NCI-H2227 (cell line): ENCODE results near the gene CUL9.

ENCODE experiments used
- DNase-seq: peaks from one replicate; lab custom pipeline; 2025; ENCODE audit not compliant: unreplicated experiment; lab: John Stamatoyannopoulos, UW

Gene CUL9

DNA sequence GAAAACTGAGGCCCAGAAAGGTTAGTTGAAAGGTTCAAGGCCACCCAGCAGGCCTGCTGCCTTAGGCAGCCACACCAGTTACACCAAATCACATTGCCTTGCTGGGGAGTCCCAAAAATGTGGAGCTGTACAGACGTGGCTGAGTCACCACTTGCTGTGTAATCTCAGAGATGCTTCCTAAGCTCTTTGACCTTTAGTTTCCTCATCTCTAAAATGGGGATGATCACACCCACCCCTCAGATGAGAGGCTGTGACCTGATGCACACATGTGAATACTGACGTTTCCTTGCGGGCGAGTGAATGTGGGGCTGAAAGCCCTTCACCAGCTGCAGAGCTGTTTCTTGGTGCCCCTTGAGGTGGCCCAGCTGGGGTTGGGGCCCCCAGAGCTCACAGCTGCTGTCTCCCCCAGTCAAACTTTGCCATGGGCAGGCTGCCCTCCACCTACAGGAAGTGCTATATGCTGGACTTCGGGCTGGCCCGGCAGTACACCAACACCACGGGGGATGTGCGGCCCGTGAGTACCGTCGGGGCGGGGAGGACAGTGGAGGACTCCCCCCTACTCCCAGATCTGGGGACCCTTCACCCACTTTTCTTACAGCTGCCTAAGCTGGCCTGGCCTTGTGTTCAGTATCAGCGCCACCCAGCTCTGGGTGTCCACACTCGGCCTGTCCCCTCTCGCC lies 72.3 kb downstream of the CUL9 start:
- DNase-seq: no peak

DNA sequence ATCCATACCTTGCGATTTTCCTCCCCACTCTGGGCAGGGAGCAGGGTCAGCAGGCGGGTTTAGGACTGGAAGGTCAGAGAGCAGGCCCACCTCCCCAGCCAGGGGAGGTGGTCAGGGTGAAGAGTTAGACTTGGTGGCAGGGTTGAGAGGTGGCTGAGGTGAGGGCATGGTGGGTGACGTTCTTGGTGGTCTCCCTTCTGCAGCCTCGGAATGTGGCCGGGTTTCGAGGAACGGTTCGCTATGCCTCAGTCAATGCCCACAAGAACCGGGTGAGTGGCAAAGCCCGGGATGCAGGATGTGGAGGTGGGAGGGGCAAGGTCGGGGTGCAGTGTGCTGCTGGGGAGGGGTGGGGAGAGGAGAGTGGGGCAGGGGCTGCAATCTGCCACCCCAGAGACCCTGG lies 72.8 kb downstream of the CUL9 start:
- no peak for DNase-seq

DNA sequence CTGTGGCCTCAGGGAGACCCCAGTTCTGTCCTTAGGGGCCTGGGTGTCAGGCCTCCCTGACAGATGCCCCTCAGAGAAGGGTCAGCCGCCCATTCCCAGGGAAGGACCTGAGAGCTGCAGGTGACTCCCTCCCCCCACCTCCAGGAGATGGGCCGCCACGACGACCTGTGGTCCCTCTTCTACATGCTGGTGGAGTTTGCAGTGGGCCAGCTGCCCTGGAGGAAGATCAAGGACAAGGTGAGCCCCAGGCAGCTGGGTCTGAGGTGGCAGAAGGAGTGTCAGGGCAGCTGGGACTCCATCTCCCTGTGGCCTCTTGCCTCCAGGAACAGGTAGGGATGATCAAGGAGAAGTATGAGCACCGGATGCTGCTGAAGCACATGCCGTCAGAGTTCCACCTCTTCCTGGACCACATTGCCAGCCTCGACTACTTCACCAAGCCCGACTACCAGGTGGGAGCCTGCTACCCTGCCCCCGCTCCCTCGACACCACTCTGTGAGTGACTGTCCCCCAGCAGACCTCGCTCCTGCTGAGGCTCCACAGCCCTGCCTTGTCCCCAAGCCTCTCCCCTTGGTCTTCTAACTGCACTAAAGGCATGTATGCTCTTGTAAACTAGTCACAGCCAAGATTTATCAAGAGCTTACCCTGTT lies 73.5 kb downstream of the CUL9 start:
- no peak for DNase-seq

GRCh38 chr6:43256670-43257366 lies 74.8 kb downstream of the CUL9 start:
- DNase-seq: no peak

DNA sequence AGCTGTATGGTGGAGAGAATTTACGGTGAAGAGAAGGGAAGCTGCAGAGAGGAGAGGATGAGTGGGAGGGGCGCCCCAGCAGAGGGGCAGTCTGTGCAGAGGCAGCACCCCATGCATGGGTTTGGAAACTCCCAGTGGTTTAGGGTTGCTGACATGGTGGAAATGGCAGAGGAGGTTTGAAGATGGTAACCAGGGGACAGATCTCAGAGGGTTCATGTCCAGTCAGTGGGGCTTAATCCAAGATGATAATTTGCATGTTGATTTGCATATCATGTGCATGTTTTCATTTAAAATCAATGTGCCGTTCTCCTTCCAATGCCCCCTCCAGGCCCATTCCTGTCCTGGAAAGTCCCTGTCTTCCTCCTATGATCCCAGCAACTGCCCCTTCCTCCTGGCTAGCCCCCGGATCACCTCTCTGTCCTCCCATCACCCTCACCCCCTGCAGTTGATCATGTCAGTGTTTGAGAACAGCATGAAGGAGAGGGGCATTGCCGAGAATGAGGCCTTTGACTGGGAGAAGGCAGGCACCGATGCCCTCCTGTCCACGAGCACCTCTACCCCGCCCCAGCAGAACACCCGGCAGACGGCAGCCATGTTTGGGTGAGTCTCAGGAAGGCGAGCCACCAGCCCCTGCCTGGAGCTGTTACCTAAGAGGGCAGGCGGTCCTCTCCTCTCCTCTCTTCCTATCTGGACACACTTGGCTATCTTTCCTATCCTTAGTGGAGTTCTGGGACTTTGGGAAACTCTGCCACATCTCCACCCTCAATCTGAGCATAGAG lies 75.6 kb downstream of the CUL9 start:
- DNase-seq: no peak

GRCh38 chr6:43258180-43258579 lies 76.2 kb downstream of the CUL9 start:
- no peak for DNase-seq

DNA sequence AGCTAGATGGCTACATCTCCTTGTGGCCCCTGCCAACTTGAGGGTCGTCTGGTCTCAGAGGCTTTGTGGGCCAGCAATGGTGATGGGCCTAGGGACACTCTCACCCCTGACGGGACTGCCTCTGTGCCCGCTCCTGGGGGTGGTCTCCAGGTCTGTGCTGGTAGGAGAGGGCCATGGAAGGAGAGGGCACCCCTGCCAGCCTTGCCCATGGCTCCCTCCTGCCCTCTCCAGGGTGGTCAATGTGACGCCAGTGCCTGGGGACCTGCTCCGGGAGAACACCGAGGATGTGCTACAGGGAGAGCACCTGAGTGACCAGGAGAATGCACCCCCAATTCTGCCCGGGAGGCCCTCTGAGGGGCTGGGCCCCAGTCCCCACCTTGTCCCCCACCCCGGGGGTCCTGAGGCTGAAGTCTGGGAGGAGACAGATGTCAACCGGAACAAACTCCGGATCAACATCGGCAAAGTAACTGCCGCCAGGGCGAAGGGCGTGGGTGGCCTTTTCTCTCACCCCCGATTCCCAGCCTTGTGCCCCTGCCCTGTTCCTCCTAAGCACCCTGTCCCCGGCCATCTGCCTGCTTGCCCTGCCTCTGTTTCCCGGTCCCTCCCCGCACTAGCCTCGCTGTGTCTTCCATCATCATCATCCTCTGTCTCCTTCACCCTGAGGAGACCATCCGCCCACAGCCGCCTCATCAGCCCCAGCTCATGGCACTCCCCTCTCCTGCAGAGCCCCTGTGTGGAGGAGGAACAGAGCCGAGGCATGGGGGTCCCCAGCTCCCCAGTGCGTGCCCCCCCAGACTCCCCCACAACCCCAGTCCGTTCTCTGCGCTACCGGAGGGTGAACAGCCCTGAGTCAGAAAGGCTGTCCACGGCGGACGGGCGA lies 77.1 kb downstream of the CUL9 start:
- DNase-seq: no peak

DNA sequence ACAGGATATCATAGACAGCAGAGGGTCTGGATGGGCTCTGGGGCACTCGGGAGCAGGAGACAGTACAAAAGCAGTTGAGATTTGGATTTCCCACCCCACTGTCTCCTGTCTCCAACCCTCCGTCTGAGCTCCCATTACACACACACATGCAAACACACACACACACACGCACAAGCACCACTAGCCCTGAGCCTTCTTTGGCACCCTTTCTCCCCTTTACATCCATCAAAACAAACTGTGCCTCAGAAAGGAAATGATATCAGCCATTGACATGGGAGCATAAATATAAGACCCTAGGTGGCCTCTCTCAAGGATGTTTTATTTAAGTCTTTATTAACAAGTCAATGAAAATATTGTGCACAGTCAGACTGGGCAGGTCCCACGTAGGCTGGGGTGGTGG lies 78.8 kb downstream of the CUL9 start:
- DNase-seq: no peak

DNA sequence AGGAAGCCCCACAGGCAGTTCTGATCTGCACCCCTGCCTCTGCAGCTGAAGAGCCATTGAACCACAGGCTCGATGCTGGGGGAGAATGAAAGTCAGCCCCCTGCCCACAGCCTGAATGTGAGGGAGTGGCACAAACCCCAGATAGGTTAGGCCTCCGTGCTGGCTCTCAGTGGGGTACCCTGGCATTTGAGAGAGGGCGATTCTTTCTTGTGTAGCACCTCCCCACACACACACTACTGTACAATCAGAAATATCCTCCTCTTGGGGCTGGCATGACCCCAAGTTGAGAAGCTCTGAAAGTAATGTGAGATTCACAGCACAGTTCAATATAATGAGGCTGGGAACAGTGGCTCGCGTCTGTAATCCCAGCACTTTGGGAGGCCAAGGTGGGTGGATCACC lies 79.2 kb downstream of the CUL9 start:
- DNase-seq: no peak

- DNase-seq: no peak
These were observed 80.2 kb downstream of the CUL9 start for GRCh38 chr6:43262000-43262779.

DNA sequence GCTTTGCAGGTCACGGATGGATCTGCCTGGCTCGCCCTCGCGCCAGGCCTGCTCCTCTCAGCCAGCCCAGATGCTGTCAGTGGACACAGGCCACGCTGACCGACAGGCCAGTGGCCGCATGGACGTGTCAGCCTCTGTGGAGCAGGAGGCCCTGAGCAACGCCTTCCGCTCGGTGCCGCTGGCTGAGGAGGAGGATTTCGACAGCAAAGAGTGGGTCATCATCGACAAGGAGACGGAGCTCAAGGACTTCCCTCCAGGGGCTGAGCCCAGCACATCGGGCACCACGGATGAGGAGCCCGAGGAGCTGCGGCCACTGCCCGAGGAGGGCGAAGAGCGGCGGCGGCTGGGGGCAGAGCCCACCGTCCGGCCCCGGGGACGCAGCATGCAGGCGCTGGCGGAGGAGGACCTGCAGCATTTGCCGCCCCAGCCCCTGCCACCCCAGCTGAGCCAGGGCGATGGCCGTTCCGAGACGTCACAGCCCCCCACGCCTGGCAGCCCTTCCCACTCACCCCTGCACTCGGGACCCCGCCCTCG lies 80.9 kb downstream of the CUL9 start:
- DNase-seq: no peak

GRCh38 chr6:43263314-43264178 lies 81.5 kb downstream of the CUL9 start:
- peak; percentile 29 for DNase-seq

GRCh38 chr6:43264599-43265145 lies 82.7 kb downstream of the CUL9 start:
- no peak for DNase-seq

GRCh38 chr6:43265564-43265963 lies 83.6 kb downstream of the CUL9 start:
- DNase-seq: no peak

GRCh38 chr6:43267619-43268354 lies 85.8 kb downstream of the CUL9 start:
- DNase-seq: no peak

GRCh38 chr6:43268355-43268700 lies 86.3 kb downstream of the CUL9 start:
- DNase-seq: no peak

- no peak for DNase-seq
These were observed 86.8 kb downstream of the CUL9 start for GRCh38 chr6:43268782-43269272.
